ENCODE data around the gene TTPAL.
"Not testable (repeated sequence)": the region's sequence is repeated elsewhere in the genome, so short reads cannot be mapped to it uniquely, and the experiment has no call there.

The TTPAL gene

DNA sequence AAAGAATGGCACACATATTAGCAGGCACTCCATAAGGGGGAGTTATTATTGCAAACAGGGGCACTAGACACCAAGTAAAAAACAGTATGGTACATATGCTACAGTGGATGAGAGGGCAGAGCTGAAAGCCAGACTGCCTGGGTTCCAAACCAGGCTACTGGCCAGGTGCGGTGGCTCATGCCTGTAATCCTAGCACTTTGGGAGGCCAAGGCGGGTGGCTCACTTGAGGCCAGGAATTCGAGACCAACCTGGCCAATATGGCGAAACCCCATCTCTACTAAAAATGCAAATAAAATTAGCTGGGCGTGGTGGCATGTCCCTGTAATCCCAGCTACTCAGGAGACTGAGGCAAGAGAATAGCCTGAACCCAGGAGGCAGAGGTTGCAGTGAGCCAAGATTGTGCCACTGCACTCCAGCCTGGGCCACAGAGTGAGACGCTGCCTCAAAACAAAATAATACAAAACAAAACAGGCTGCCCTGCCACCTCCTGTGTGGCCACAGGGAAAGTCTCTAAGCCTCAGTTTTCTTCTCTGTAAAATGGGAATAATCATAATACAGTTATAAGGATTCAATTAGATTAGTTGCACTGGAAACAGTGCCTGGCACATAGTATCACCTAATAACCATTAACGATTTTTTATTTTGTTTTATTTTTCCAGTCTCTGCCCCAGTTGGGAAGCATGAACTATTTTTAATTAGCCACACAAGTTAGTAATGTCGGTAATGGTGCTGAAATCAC is 7.5 kb upstream of the TTPAL start:
- no peak for DNase-seq (ENCODE audit: low read depth in 2 of 2)

DNA sequence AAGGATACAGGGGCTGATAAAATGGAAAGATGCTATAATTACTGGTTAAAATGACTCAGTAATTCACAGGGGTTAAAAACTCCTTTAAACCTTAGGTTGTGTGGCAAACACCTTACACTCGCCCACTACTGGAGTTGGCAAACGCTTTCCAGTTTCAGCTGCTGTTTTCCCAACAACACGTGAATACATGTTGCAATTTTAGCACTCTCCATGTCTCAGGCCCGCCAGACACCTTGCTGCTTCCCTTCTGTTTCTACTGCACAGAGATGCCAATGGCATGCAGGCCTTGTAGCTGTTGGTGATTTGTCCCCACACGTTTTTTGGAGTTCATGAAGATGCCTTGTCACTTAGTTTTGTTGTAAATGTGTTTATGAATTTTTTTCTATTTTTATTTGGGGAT is 5.3 kb upstream of the TTPAL start:
- DNase-seq (ENCODE audit: low read depth in 2 of 2), result no peak

DNA sequence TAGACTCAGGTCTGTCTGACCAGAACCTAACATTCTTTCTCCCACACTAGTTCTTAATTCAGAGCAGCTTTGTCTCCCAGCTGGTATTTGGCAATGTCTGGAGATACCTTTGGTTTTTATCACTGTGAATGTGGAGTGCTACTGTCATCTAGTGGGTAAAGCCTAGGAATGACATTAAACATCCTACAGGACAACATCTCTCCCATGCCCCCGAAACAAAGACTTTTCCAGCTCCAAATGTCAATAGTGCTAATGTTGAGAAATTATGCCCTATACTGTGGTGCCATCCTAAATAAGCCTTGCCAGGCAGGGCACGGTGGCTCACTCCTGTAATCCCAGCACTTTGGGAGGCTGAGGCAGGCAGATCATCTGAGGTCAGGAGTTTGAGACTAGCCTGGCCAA is 4.2 kb upstream of the TTPAL start:
- DNase-seq (ENCODE audit: low read depth in 2 of 2), result no peak

DNA sequence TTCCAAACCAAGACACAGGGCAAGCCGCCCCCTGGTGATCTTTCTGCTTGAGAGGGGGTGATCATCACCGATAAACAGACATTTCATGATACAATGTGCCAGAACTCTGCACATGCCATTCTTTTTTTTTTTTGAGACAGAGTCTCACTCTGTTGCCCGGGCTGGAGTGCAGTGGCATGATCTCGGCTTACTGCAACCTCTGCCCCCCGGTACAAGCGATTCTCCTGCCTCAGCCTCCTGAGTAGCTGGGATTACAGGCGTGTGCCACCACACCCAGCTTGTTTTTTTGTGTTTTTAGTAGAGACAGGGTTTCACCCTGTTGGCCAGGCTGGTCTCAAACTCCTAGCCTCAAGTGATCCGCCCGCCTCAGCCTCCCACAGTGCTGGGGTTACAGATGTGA is 3.4 kb upstream of the TTPAL start:
- DNase-seq (ENCODE audit: low read depth in 2 of 2), result not testable (repeated sequence)

DNA sequence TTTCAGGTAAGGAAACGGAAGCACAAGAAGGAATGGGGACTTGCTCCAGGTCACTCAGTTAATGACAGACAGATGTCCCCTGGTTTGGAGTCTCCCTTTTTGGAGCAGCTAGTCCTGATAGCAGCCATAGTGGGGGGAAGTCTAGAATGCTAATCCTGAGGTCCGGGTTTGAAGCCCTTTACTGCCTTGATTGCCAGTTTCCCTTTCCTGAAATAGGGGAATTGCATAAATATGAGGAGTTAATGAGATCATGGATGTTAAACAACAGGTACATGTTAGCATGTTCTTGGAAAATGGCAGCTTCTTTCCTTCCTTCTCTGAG is 341 bp upstream of the TTPAL start:
- DNase-seq (ENCODE audit: low read depth in 2 of 2), result no peak

DNA sequence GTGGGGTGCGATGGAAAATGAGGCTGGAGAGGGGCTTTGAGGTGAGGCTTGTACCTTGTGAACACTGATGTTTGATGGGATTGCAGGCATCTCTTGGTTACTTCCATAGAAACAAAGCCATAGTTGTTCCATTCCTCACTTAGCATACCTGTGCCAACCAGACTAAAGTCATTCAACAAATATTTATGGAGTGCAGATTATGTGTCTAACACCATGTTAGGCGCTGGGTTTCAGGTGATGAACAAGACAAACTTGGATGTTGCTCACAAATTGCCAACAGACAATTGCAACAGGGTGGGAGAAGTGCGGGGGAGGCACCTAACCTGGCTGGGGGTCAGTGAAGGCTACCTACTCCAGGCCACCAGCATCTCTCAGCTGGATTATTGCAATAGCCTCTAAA is 1.5 kb downstream of the TTPAL start:
- DNase-seq (ENCODE audit: low read depth in 2 of 2), result no peak

- no peak for DNase-seq (ENCODE audit: low read depth in 2 of 2)
These were observed 2.5 kb downstream of the TTPAL start for GRCh38 chr20:44478206-44478605.

DNA sequence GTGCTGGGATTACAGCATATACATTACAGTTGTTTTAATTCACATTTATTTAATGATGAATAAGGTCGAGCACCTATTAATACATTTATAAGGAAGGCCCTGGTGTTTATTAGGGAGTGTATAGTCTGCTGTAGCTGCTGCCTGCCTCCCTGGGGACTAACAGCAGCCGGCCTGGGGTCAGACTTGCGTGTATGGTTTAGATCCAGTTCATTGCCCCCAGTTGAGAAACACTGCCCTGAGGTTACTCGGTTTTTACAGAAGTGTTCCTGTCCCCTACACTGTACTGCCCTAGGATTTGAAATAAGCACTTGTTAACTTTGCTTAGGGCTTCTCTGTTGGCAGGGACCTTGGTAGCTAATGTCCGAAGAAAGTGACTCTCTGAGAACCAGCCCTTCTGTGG is 4.0 kb downstream of the TTPAL start:
- no peak for DNase-seq (ENCODE audit: low read depth in 2 of 2)

- no peak for DNase-seq (ENCODE audit: low read depth in 2 of 2)
These were observed 4.4 kb downstream of the TTPAL start for GRCh38 chr20:44480097-44480496.

DNA sequence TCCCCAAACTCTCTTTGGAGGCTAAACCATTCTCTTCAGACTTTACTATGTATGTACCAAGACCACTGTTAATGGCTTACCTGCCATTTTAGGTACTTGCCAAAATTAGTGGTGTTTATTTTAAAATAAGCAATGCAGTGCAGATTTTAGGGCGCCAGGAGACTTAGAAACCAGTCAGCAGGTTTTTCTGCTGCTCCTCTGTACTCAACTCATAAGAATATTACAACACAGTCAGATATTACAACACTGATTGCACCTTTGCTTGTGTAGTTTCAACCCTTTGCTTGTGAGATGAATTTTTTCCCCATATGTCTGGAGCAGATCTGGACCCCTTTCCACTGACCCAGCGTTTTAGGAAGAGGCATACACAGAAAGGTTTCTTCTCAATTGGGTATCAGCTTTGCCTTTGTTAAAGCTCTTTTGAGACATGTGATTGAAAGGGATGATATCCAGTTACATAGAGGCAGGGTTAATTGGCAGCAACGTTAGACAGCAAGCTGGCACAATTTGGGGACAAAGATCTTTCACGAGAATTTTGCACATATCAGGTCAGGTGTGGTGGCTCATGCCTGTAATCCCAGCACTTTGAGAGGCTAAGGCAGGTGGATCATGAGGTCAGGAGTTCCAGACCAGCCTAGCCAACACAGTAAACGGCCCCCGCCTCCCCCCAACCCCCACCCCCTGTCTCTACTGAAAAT is 6.2 kb downstream of the TTPAL start:
- DNase-seq (ENCODE audit: low read depth in 2 of 2), result no peak

GRCh38 chr20:44483112-44483511 is 7.4 kb downstream of the TTPAL start:
- DNase-seq (ENCODE audit: low read depth in 2 of 2), result no peak

DNA sequence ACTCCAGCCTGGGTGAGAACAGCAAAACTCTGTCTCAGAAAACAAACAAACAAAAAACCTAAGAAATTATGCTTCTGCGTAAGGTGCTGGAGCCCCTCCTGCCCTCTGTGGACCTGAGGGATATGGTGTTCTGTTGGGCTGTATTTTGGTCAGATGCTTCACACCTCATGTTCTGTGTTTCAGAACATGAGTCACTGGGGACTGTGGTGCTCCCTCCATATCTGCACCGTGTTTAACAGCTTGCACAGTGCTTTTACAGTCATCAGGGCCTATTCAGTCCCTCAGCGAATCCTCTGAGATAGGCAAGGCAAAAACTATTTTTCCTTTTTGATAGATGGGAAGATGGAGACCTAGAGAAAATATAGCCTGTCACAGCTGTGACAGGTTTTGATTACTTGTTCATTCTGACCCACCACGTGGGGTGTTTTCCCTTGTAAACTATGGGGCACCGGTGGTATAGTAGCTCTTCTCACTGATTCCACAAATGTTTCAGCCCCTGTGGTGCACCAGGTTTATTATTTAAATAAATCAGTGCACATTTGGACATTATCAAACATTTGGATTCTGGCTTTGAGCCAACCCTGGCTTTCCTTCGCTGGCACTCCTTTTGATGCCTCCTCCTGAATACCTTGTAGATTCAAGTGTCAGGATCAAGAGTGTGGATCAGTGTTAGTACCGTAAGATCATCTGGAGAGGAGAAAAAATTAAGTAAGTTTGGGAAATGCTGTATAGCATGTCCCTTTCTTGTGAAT is 9.6 kb downstream of the TTPAL start:
- DNase-seq (ENCODE audit: low read depth in 2 of 2), result no peak

DNA sequence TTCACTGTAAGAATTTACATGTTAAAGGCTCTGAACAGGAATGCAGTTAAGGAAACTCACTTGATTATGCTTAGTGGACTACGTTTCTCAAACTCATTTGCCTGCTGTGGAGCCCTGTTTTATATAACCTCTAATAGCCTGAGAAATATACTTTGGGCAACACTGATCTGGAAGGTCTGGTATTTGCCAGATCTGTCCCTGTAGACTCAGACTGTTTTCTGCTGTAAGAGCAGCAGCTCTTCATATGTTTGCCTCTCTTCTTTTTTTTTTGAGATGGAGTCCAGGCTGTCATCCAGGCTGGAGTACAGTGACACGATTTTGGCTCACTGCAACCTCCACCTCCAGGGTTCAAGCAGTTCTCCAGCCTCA is 10.1 kb downstream of the TTPAL start:
- no peak for DNase-seq (ENCODE audit: low read depth in 2 of 2)

DNA sequence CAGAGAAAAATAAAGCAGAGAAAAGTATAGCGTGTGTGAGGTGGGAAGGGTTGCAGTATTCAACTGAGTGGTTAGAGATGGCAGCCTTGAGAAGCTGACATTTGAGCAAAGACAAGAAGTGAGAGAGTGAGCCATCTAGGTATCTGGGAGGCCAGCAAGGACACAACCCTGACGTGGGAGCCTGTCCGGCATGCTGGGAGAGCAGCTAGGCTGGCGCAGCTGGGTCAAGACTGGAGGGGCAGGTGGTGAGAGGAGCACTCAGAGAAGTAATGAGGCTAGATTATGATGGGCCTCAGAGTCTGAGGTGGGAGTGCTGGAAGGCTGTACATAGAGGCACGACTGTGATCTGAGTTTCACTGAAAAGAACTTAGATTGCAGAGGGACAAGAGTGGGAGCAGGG is 12.9 kb downstream of the TTPAL start:
- DNase-seq (ENCODE audit: low read depth in 2 of 2), result no peak

DNA sequence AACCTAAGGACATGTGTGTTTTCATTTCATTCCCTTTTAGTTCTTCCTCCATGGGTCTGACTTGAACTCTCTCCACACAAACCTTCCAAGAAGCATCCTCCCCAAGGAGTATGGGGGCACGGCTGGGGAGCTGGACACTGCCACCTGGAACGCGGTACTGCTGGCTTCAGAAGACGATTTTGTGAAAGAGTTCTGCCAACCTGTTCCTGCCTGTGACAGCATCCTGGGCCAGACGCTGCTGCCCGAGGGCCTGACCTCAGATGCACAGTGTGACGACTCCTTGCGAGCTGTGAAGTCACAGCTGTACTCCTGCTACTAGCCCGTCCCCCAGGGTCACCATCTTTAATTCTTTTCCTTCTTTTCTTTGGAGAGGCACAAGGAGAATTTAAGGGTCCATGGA is 13.5 kb downstream of the TTPAL start:
- no peak for DNase-seq (ENCODE audit: low read depth in 2 of 2)

DNA sequence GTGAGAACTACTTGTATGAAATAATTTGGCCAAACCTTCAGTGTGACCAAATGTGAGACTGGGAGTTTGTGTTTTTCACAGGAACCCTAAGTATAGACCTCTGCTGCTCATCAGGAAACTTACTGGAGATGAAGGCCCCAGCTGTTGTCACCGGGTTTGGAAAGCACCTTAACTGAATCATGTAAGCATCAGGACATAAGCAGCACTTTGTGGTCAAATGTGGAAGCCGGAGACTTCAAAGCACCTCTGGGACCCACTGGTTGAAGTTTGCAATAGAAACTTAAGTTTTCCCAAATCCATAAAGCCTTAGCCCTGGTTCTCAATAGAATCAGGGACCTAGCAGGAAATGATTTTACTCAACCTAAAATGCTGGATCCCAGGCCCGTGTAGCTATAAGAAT is 14.3 kb downstream of the TTPAL start:
- DNase-seq (ENCODE audit: low read depth in 2 of 2), result no peak

DNA sequence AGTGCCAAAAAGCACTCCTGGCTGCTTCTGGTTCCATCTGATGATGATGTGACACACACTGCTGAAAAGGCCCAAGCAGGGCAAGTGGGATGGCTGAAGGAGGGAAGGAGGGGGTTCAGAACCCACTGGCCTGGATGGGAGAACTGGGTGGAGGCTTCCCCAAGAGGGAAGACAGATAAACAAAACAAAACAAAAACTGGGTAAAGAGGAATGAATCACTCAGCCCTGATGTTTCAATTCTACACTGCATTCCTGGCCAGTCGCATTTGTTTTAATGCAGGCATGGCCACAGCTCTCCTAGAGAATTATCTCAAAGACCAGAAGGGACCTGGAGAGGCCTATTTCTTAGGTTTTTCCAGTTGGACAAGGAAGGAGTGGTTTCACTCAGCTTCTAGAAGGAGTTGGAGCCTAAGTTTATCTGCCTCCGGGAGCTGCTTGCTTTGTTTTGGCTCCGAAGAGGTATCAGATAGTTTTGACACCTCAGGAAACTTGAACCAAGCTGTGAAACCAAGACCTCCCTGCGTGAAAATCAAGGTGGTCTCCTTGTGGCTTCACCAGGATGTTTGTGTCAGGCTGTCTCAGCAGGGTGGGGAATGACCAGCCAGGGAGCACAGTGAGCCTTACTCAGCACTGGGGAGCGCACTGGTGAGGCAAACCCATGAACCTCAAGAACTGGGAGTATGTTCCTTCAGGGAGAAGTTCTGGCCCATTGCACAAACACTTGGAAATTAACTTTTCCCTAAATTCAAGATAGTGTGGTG is 16.1 kb downstream of the TTPAL start:
- DNase-seq (ENCODE audit: low read depth in 2 of 2), result no peak

- DNase-seq (ENCODE audit: low read depth in 2 of 2), result no peak
These were observed 18.6 kb downstream of the TTPAL start for GRCh38 chr20:44494266-44494665.

GRCh38 chr20:44494681-44495080 is 19.0 kb downstream of the TTPAL start:
- no peak for DNase-seq (ENCODE audit: low read depth in 2 of 2)

GRCh38 chr20:44495257-44495656 is 19.6 kb downstream of the TTPAL start:
- DNase-seq (ENCODE audit: low read depth in 2 of 2), result no peak

DNA sequence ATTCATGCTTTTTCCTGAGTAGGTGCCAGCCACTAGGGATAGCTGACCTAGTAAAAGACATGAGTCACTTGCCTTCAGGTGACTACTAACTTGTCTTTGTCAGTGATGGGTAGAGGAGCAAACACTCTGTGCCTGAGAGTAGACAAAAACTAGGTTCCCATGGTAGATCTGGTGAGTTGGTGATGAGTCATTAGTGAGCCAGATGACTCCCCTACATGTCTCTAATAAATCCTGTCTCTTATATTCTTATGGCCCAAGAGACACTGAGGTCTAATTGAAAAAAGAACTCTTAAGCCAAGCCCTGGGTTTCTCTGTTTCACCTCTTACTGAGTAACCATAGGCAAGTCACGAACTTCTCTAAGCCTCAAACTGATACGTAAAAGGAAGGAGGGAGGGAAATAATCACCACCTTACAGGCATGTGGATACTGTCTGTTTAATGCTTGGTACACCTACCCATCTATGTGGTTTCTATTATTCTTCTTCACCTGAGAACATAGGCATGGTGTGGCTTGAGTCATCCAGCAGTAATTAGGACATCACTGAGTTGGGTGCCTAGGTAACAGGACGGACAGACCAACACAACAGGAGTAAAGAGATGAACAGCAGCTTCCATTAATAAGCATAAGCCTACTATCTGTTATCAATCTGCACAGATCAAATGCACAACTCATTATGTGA is 20.3 kb downstream of the TTPAL start:
- DNase-seq (ENCODE audit: low read depth in 2 of 2), result no peak

GRCh38 chr20:44496976-44497375 is 21.3 kb downstream of the TTPAL start:
- DNase-seq (ENCODE audit: low read depth in 2 of 2), result peak in 1 of 2 donors; percentile 37

Measured in stimulated activated CD8-positive, alpha-beta memory T cell treated with anti-CD3 and anti-CD28 coated beads, Interleukin-2, amount 100 ng/mL, for 48 hours (primary cell).